Measurements from ENCODE around the gene PCSK9.
"Not testable (repeated sequence)": the region's sequence is repeated elsewhere in the genome, so short reads cannot be mapped to it uniquely, and the experiment has no call there.

The PCSK9 gene

DNA sequence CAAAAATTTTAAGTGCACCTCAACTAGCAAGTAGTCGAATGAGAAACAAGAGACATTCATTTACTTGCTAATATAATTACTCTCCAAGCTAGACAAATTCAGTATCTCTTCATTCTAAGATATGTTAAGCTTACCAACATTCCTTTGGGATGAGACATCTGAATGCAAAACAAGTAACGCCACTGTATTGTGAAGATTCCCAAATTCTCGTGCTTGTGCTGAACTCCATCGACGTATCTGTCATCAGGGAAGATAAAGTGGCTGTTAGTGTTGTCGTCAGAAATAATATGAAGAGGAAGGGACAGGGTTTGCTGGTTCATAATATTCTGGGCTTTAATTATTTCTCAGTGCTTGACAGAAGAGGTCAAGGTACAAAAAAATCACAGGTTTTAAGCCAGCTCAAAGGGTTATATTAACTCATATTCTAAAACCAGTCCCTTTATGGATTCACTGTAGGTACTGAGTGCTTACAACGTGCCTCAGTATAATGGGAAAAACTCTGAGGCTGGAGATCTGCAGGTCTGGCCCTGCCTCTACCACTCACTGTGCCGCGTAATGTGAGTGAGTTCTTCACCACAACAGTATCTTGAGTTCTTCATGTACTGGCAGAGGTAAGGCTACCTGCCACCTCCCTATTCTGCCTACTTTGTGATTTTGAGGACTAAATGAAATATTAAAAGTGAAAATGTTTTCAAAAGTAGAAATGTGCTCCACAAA is 42.0 kb downstream of the PCSK9 start:
- DNase-seq = no peak

DNA sequence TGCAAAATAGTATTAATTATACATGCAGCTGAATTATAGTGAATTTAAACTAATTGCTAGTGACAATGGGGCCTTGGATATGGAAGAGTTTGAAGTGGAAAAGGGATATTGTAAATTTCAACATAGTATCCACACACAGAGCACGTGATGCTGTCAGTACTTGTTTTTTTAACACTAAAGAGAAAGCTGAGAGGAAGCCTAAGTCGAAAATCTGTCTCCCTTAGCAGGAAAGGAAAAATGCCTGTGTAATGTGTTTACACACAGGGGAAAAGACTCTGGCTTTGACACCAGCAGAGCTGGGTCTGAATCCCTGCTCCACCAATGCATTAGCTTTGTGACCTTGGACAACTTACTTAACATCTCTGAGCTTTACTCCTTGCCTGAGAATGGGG is 42.6 kb downstream of the PCSK9 start:
- no peak for DNase-seq

DNA sequence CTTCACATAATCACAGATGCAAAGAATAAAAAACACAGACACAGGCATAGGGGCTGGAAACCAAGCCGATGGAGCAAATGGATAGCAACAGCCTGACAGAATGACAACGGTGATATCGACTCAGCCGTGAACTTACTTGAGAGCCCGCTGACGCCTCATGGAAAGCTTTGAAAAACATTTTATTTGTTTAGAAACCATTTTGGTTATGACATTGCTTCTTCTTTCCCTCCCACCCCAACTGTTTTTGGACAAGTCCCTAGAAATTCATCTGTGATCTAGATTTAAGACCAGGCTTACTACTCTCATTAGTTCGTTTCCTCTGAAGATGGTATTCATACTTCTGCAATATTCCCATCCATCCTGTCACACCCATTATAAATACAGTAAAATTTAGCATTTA is 44.9 kb downstream of the PCSK9 start:
- DNase-seq = no peak

DNA sequence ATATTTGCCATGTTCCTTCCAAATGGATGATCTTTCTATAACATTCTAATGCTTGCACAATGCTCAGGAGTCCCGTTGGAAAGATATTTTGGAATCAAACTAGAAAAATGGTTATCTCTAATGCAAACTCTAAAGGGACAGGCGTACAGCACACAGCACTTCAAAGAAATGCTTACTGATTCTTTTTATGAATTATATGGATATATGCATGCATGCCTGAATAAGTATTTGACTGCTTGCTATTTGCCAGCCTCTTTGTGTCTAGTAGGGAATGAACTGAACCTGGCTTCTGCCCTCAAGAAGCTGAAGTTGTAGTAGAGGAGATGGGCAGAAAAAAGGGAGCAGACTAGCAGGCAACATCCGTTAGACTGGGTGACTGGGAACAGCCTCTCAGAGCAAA is 48.1 kb downstream of the PCSK9 start:
- DNase-seq = no peak

DNA sequence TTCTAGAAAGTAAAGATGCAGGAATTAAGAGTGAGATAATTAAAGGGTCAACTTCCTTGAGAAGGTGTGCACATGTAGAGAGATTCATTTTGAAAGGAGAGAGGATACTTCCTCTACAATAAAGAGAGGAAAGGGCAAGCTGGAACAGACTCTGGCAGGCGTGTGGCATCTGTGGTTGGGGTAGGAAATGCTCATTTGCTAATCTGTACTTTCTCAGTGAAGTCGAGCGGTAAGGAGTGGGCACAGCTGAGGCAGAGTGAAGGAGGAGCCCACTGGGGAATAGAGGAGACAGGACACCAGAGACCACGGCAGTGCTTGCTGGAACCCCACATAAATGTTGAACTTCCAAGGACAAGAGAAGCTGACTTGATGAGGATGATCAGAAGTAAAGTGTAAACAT is 49.1 kb downstream of the PCSK9 start:
- no peak for DNase-seq

DNA sequence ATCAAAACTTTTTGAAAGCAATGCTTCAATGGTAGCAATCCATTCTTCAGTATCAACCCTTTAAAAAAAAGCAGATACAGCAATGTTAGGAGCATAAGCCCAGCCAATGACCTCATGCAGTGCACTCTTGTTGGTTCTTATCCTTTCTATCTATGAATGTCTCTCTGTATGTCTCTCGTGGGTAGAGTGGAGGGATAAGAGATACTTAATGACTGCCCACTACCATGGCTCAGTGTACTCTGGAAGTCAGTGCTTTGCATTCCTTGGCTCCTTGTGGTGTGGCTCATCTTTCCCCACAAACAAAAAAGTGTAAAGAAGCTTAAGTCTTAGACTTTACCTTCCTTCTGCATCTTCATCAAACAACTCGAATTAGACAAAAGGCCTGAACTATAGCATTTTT is 50.3 kb downstream of the PCSK9 start:
- DNase-seq = no peak

DNA sequence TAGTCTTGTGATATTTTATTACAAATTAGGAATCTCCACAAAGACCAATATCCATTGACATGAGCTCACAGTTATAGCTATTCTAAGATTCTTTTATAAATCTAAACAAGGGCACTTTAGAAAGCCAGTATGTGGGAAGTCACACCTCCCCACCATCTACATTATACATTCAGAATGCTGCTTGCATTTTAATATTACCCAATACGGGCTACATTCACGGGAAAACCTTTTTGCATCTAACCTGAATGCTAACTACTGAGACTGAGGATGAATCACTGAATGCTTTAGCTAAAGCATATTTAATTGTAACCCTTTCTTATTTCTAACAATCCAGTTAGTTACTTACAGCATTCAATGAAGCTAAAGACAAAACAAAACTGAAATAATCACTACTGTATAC is 53.1 kb downstream of the PCSK9 start:
- DNase-seq = no peak

DNA sequence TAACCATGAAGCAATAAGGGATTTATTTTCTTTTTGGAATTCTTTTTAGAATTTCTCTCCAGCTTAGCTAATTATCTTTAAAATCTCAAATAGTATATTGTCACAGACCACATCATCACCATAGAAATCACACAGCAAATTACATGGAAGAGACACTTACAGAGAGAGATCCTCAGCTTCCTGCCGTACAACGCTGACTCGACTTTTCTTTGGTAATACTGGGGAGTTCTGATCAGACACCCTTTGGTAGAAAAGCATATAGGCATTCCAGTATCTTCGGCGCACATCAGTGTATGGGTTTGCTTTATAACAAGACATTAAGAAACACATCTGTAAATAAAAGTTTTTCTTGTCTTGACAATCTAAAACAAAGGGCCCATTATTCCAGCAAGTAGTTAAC is 55.7 kb downstream of the PCSK9 start:
- DNase-seq = no peak

DNA sequence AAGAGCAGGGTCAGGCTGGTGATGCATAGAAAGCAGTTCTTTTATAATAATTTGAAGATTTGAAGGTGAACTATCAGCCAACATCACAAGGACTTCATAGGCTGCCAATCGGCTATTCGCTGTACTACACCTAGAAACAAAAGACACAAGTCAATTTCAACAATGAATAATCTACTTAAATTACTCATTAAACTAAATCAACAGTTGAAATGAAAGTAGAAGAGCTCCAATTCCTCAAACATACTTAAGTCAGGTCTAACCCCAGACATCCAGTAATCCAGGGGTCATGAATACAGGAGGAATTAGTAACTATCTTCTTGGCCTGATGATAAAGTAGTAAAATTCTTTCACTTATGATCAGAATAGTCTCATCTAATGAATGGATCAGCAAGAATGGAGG is 64.5 kb downstream of the PCSK9 start:
- no peak for DNase-seq

DNA sequence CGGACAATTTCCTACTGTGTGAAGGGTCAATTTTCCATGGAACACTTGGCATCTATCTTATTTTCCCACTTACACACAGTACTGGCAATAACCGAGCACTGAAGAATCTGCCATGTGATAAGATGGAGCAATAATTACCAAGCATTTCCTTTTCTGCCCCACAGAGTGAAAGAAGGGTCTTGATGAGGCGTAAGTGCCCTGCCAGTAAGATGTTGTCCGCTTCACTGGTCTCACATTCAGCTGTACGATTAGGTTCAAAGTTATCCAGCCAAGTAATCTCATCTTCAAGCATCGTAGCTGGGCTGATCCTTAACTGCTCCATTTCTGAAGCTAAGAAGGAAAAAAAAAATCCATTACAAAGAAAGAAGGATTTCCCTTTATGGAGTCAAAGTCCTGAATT is 67.8 kb downstream of the PCSK9 start:
- DNase-seq = no peak

DNA sequence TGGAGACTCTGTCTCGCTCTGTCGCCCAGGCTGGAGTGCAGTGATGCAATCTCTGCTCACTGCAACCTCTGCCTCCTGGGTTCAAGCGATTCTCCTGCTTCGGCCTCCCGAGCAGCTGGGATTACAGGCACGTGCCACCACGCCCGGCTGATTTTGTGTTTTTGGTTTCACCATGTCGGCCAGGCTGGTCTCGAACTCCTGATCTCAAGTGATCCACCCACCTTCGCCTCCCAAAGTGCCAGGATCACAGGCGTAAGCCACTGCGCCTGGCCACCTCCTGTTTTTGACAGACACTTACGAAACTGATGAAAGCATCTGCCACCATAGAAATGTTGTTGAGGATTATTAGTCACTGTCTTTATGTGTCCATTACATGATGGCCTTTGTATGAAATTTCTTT is 69.7 kb downstream of the PCSK9 start:
- DNase-seq = not testable (repeated sequence)
